HG03565 (cell line): ENCODE results near the gene ZNF580.

ENCODE experiments used
- ATAC-seq: cut with Tn5 transposase; IDR thresholded peaks from one replicate; pipeline ENCODE4 v1.9.1; 2021; ENCODE audit warnings: mild to moderate bottlenecking, moderate library complexity; ENCODE audit not compliant: unreplicated experiment

Gene ZNF580

DNA sequence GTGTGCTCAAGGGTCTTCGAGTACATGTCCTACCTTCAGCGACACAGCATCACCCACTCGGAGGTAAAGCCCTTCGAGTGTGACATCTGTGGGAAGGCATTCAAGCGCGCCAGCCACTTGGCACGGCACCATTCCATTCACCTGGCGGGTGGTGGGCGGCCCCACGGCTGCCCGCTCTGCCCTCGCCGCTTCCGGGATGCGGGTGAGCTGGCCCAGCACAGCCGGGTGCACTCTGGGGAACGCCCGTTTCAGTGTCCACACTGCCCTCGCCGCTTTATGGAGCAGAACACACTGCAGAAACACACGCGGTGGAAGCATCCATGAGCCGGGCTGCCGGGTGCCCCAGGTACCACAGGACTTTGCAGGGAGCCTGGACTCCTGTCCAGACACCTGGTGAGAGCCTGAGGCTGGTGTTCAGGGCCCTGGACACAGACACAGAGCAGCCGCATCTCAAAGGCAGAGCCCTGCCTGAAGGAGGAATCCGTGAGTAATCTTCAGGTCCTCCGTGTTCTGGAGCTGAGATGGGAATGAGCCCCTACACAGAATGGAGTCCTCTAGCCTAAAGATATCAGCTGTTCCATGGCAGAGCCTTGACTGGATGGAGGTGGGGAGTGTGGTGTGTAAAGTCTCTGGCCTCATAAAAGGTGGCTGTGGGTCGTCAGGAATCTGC lies 4.2 kb downstream of the ZNF580 start:
- ATAC-seq, result no peak

DNA sequence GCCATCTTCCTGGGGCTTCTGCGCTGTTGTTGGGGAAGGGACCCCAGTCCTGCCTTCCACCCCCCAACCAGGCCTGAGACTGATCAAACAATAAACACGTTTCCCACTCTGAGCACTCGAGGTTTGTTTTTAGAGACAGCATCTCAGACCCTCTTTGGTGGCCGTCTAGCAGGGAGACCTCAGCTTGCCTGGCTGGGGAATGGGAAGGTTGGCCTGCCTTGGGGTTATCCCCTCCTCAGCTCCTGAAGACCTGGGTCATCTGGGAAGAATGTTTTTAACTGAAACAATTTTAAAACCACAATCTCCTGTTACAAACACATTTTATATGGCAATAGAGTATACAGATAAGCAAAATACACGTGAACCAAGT lies 4.7 kb downstream of the ZNF580 start:
- ATAC-seq, result no peak

DNA sequence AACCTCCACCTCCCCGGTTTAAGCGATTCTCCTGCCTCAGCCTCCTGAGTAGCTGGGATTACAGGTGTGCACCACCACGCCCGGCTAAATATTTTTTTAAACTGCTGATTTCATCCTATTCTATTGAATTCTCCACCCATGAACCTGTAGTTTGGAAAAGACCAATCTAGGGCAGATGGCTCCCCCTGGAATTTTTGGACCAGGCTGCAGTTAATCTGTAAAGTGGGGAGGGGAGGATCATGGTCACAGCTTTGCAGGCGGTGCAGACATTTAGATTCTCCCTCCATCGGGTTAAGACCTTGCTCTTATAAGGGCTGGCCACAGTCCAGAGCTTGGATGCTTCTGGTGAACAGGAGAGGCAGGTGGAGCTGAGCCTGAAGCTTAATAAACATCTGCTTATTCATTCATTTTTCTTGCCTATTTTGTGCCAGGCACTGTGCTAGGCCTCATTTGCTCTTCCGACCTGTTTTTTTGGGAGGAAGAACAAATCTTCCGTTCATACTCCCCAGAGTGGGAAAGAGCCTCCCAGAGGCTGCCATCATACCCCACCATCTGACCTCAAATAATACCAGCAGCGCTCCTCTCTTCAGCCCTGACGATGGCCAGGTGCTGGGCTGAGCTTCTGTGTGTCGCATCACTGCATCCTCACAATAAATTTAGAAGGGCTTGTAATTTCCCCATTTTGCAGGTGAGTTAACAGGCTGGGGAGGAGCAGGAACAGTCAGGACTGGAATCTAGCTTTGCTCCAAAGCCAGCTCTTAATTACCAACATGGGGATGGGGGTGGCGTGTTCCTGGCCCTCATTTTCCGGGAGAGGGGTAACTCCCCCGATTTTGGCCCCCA lies 6.3 kb downstream of the ZNF580 start:
- ATAC-seq, result no peak

DNA sequence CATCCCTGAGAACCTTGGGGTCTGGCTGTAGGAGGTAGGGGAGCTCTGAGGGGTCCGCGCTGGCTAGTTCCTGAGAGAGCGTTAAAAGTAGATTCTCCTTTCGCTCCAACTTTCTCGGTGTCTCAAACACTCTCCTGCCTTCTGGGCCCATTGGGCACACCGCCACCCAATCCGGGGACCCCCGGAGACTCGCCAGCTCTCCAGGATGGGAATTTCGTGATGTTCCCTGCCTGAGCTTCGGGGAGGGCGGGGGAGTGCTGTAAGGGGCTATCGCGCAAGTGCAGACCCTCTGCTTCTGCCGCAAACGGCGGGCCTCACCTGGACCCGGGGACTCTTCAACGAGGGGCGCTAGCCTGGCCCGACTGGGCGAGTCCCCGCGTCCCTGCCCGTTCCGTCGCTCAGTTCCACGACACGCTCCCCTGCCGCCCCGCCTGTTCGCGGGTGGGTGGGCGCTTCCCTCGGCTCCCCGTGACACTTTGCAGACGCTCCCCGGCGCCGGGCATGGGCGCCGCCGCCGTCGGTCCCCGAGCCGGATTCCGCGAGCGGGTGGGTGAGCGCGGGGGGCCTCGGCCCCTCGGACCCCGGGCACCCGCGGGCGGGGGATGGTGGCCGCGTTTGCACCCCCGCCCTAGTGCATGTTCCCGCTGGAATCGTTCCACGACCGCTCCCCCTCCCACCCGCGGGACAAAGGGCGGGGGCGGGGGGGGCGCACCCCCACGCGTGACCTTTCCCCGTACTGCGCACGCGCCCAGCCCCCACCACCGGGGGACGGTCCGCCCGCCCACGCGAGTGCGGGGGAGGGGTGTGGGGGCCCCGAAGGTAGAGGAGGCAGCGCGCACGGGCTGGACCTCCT lies 7.2 kb downstream of the ZNF580 start, which contains the start of gene CCDC106:
TSS of gene CCDC106 (plus strand) at position 481 of the 853 bp plus-strand sequence. CDS start 835 bp downstream, outside the sequence.
- ATAC-seq, result no peak

DNA sequence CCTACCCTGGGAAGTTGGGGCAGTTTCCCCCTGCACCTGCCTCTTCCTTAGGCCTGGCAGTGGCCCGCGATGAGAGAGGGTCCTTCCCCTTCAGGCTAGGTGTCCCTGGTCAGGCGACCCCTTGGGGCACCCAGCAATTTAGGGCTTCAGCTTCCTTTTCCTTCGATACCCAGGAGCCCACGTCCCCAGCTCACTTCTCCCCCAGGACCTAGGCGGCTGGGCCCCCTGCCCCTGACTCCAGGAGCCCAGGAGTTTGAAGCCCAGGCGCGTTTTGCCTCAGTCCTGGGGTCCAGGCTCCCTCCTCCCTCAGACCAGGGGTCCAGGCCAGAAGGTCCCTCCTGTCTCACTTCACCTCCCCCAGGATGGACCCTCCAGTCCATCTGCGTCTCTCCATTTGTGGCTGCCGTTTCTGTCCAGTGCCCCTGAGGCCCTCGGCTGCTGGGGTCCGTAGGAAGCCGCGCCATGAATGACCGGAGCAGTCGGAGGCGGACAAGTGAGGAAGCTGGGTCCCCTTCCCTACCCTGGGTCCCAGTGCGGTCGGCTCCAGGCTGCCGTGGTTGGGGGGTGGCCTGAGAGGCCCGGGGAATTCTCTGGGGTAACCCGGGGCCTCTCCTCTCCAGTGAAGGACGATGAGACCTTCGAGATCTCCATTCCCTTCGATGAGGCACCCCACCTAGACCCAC lies 7.9 kb downstream of the ZNF580 start:
- ATAC-seq, result no peak

DNA sequence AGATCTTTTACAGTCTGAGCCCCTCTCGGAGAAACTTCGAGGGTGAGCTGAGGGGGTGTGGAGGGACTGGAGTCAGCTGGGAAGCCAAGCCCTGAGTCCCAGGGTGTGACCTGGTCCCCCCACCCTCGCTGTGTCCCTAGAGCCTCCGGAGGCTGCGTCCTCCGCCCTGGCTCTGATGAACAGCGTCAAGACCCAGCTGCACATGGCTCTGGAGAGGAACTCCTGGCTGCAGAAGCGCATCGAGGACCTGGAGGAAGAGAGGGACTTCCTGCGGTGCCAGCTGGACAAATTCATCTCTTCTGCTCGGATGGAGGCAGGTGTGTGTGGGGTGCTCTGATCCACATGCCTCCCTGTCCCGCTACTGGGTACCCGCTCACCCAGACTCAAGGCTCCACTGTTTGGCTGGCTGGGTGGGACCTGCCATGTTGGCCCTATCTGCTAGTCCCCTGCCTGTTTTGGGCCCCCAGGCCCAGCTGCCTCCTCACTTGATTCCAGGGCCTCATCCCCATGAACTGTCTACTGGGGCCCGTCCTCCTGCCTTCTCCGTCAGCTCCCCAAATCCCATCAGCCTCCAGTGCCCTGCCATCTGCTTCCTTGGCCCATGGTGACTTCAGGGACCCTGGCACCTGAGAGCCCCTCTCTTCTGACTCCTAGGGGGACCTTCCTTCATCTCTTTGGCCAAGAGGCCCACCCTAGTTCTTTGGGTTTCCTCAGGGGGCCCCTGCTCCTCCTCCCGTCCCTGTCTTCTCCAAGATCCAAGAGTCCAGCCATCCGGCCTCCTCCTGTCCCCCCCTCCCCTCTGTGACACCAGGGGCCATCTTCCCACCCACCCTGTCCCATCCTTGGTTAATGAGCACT lies 8.7 kb downstream of the ZNF580 start:
- ATAC-seq, result no peak

DNA sequence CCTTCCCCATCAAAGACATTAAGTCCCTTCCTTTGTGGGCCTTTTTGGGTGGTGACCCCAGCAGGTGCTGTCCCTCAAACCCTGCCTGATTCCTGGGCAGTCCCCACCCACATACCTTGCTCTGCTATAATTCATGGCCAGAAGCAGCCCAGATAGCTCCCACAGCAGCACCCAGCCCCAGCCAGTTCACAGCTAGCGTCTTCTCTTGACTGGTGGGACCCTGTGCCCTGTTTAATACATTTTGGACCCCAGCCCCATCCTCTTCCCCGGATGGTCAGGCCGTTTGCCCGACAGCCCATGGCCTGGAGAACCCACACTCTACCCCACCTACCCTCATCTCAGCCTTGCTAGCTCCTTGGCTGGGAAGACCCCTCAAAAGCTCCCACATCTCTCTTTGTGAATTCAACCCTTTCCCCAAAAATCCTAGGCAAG lies 9.3 kb downstream of the ZNF580 start:
- no peak for ATAC-seq

DNA sequence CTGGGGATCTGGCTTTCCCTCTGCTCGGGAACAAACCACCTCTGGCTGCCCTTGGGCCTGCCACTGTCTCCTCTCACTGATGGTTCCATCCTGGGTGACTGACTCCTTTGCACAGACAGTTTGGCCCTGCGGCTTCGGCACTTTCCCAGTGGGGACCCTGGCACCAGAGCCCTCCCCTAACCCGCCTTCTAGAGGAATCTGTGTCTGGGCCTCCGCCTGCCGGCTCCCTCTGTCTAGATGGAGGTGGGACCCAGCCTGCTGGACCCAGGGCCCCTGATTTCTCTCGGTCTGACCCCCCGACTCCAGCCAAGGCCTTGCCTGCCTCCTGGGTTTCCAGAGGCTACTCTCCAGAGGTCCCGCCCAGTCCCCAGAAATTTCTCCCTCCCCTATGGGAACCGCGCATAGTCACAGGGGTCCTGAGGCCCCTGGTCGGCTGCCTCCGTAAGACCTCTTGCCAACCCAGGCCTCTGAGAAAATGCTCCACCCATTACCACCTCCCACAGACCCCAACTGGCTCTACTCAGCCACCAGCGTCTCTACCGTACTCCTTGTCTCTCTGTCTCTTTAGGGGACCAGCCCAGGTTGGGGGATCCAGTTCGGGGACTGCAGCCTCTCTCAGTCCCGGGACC lies 9.9 kb downstream of the ZNF580 start:
- ATAC-seq, result no peak

DNA sequence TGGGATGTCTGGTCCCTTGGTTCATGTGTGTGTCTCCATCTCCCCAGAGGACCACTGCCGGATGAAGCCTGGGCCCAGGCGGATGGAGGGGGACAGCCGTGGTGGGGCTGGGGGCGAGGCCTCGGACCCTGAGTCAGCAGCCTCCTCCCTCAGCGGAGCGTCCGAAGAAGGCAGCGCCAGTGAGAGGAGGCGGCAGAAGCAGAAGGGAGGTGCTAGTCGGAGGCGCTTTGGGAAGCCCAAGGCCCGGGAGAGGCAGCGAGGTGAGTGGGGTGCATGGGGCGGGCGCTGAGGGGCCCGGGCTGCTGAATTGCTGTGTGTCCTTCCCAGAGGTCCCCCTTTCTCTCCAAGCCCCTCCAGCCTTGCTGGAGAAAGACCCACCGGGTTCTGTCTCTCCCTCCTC lies 10.4 kb downstream of the ZNF580 start:
- no peak for ATAC-seq

DNA sequence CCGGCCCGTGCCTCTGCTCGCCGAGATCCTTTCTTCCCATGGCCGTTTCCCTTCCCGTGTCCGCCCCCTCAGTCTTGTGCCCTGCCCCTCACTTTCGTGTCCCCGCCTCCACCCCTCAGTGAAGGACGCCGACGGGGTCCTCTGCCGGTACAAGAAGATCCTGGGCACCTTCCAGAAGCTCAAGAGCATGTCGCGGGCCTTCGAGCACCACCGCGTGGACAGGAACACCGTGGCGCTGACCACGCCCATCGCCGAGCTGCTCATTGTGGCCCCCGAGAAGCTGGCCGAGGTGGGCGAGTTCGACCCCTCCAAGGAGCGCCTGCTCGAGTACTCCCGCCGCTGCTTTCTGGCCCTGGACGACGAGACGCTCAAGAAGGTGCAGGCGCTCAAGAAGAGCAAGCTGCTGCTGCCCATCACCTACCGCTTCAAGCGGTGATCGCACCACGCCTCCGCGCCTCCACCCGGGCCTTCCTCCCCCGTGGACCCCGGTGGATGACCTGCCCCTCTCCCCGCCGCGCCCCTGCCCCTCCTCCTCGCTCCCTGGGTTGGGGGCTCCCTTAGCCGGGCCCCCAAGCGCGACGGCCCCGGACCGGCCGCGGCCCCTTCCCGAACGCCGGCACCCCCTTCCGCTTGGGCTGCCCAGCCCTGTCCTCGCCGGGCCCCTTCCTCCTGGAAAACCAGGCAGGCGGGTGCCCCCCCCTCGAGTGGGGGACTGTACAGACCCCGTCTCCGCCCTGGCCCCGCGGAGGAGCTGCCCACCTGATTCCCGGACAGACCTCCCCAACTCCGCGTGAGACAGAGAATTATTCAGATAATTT lies 11.7 kb downstream of the ZNF580 start:
- no peak for ATAC-seq

DNA sequence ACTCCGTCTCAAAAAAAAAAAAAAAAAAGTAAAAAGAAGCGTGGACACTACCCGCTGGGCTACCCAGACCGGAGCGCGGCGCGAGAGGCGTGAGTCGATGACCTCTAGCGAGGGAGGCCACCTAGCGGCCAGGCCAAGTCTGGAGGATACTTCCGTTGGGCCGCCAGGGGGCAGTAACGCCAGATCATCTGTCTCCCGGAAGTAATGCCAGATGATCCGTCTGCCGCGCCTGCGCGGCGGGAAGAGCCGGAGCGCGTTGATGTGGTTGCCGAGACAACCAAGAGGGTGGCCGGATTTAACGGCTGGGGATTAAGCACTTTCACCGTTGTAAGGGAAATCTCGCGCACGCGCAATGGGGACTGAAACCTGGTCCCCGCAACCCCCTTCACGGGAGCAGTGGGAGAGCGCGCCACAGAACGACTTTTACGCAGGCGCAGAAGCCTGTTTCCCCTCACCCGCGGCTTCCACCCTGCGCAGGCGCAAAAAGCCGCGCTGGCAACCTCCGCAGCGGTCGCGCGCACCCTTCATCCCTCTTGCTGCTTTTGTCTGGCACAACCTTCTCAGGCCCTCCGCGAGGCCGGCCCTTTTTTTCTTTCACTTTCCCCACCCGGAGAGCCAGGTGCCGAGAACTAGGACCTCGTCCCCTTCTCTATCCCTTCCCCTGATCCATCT lies 13.0 kb downstream of the ZNF580 start:
- ATAC-seq, result peak; percentile 36

DNA sequence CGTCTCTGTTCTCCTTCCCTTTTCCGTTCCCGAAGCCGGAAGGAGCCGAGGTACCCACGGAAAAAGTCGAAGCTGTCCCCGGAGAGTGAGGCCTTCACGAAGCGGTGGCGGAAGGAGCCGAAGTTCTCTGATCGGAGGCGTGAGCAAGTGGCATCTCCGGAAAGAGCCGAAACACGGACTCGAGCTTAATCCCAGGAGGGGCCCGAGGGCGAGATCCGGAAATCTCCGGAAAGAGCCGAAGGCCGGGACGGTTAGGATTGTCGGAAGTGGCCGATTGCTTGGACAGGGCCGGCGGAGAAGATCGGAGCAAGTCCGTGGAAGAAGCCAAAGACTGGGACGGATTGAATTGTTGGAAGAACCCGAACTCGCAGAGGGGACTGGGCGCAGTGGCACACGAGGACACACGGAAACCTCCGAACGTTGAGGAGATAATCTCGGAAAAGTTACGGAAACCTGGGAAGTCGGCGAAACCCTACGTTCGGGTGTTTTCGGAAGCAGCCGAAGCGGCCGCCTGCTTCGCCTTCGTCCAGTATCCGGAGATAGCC lies 13.6 kb downstream of the ZNF580 start:
- ATAC-seq, result peak; percentile 45

DNA sequence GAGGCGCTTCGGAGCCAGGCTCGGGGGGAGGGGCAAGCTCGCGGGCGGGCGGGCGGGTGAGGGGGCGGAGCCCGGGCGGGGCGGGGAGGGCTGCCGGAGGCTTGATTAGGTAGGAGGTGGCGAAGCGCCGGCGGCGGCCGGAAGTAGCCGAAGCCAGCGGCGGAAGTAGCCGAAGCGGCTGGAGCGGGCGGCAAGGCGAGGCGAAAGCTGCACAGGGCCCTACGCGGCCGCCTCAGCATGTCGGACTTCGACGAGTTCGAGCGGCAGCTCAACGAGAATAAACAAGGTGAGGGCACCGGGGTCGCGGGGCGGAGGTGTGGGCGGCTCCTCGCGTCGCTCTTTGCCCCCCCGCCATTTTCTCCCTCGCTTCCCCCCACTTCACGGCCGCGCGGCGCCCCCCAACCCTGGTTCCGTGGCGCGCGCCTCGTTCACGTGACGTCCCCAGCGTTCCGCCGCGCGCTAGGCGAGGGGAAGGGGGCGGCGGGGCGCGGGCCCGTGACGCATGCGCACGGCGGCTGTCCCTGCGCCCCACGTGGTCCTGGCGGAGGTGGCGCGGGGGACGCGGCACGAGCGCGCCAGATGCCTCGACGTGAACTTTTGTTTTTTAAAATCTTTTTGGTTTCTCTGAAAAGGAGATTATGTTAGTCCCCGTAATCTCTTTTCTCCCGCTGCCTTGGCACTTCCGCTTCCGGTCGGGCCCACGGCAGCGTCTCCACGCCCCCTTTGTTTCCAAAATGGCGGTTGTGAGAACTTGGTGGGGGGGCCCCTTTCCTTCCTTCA lies 14.3 kb downstream of the ZNF580 start, which contains the start of gene U2AF2:
TSS of gene U2AF2 (plus strand) at position 168 of the 780 bp plus-strand sequence. CDS start at position 238, 70 bp downstream.
- peak; percentile 22 for ATAC-seq

DNA sequence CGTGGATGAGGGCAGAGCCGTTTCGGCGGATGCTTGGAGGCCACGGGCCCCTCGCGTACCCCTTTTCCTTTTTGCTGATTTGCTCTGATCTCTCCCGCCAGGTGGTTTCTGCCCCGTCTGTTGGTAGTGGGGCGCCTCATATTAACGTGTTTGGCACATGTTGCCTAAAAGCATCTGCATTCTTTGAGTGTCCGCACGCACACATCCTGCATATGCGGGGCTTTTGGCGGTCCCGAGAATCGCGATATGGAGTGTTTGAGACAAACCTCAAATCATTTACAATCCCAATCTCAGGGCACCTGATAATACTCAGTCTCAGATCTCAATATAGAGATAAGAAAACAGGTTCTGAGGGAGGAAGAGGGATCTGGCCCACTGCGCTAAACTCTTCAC lies 14.8 kb downstream of the ZNF580 start:
- no peak for ATAC-seq

DNA sequence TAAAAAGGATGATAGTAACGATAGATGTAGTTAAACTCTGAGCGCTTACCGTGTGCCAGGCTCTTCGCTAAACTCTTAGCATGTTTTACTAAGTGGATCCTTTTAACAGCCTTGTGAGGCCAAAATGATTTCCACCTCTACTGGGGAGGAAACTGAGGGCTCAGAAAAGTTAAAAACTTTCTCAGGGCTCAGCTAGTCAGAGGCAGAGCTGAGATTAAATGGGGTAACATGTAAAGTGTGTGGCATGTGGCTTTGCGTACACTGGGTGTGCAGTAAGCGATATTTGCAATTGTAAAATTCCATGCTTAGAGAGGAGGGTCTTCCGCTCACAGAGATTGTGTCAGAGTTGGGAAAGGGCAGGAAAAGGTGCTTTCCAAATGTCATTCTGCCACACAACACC lies 15.8 kb downstream of the ZNF580 start:
- no peak for ATAC-seq

DNA sequence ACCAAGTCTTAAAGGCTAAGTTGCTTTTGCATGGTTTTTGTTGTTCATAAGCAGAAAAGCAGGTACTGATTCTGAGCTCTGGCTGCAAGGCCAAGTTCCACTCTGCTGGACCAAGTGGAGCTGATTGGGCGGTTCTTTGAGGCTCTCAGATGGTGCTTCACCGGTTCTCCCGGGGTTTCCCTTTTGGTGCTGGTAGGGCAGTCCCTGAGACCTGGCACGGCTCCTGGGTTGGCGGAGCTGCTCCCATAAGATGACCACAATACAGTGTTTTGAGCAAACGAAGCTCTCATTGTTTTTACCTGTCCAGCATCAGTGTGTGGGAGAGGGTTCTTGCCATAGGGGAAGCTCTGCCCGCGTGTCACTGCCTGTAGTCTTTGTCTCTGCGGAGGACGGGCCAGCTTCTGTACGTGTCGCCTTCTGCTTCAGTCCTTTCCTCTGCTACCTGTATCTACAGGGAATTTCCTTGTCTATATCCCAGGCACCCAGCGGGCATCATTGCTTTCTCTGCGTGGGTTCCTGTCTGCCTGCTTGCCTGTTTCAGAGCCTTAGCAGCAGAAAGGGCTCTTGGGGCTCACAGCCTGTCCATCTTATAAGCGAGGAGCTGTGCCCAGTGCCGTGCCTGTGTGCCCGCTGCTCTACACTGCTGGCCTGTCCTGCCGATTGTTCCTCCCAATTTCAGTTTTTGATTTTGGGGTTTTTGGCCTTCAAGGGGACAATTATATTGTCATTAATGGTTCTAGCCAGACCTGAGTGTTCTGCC lies 16.4 kb downstream of the ZNF580 start:
- no peak for ATAC-seq
